Psoas muscle (tissue), 8 donors: ENCODE data around the gene ROR2. TPM values are rescaled to one million over a fixed set of nuclear protein-coding genes. Genes with fewer than 3 reads are reported as not detected.

Experiments
- ATAC-seq, 4 donors: fragments of 200-7000 bp; cut with Tn5 transposase; one replicate each; pipeline ENCODE4 v1.9.1; 2020; ENCODE audit warnings: moderate library complexity in 3 of 4, mild to moderate bottlenecking in 2 of 4
- DNase-seq, 2 donors: peaks; one replicate each; pipeline ENCODE4 v3.0.0-alpha.2; 2020
- H3K27ac ChIP-seq: fragments of 200-600 bp; one replicate; pipeline ENCODE4 v1.8.0; 2022
- H3K27me3 ChIP-seq, 3 donors: fragments of 200-600 bp in 1 of 3; one replicate each; pipeline versions ENCODE4 v1.6.1 to v1.8.0; 2013 to 2022; ENCODE audit warnings: low read length in 2 of 3, mild to moderate bottlenecking in 2 of 3, moderate library complexity in 1 of 3; ENCODE audit not compliant: insufficient read depth in 3 of 3
- H3K36me3 ChIP-seq, 2 donors: fragments of 200-600 bp in 1 of 2; one replicate each; pipeline versions ENCODE4 v1.6.1 to v1.8.0; 2013 to 2022; ENCODE audit warnings: low read depth in 1 of 2, mild to moderate bottlenecking in 1 of 2, moderate library complexity in 1 of 2; ENCODE audit not compliant: insufficient read depth in 1 of 2
- H3K4me1 ChIP-seq: fragments of 200-600 bp; one replicate; pipeline ENCODE4 v1.8.0; 2022
- H3K4me3 ChIP-seq: fragments of 200-600 bp; one replicate; pipeline ENCODE4 v1.8.0; 2022; ENCODE audit warnings: mild to moderate bottlenecking
- H3K9me3 ChIP-seq: fragments of 200-600 bp; one replicate; pipeline ENCODE4 v1.8.0; 2022
- WGBS, 3 donors: extraction: QIAGEN DNeasy Blood & Tissue Kit; methylation state at CpG; one replicate each; pipeline versions ENCODE4 v1.1.6 to v1.1.7; 2013; 5-methylcytosine and 5-hydroxymethylcytosine counted together
- intact Hi-C, 2 donors: fragments of 100-400 bp; cut with DNase I; formaldehyde crosslinking; loops; one replicate each; pipeline versions ENCODE4 v1.11.0 to v1.14.2; 2022
- polyA plus RNA-seq, 3 donors: library from polyadenylated mRNA; stranded (reverse); fragments of 200-250 nt; gene quantifications; one replicate each; pipeline ENCODE4 v1.2.3, GENCODE V29; 2013
- total RNA-seq, 4 donors: library from RNA; stranded (reverse); fragmentation: NEBNext Ultra II Directional in 2 of 4; extraction: Animal tissue kit (Norgen Biotek cat#: 25700) in 2 of 4; gene quantifications; one replicate each; pipeline versions ENCODE4 v1.2.1 to v1.2.4, GENCODE V29; 2021 to 2023
- TF ChIP-seq, protein P1 (sequence below): fragments of 200-600 bp; IDR thresholded peaks from one replicate; pipeline ENCODE4 v1.8.0; 2022; ENCODE audit warnings: antibody characterized with exemption
- donor health status: healthy with polysubstance abuse.
- donor health status: DM: no; HTN: no; CAD: no; lungs with moderate emphysema.
- donor health status: Bipolar disorder and iron deficiency.
- donor health status: healthy.
- donor health status: DM: yes; HTN: yes; CAD: no.
- donor health status: DM: no; HTN: no; CAD: no.
- donor health status: DM: no; HTN: no; CAD: no.
- donor health status: DM: yes; HTN: yes; CAD: no.

Gene ROR2
- total and polyA plus RNA-seq, 7 donors, result 0.05 to 0.52 (median 0.15) TPM

DNA sequence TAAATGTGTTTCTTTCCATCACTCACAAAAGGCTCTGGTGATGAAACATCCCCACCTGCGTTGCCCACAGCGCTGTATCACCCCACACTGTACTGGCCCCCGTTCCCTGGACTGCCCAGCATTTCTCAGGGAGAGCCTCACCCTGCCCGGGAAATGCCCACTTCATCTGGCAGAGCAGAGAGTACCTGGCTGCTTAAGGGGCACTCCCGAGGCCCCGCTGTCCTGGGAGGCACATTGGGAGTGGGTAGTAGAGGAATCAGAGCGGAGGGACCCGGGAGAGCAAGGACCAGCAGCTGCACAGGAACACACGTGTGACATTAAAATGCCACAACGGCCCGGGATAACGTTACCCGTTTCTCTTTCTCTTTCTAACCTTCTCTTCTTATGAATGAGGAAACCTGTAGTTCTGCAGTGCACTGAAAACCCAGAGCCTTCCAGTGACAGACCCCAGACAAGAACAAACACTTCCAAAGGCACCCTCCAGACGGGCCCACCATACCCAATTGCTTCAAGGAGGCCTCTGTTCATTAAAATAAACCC is 110.0 kb downstream of the ROR2 start:
- Histone ChIP-seq H3K4me1 (no peaks in the 10 kb centered on the region), H3K36me3 (no peaks in the 10 kb centered on the region), H3K4me3 (no peak overlapping the region), H3K9me3 (no peaks in the 10 kb centered on the region), H3K27me3 (peaks cover 0 to 26% (median 5%) of the 10 kb centered on the region in 3 donors), H3K27ac (no peak overlapping the region)
- 61 to 73% (median 62%) methylated on average over 14 of the region's 14 CpGs for WGBS, 3 donors
- intact Hi-C loops, result no loop called here
- ATAC-seq (no peak), DNase-seq (no peak)
- TF ChIP-seq, protein P1, sequence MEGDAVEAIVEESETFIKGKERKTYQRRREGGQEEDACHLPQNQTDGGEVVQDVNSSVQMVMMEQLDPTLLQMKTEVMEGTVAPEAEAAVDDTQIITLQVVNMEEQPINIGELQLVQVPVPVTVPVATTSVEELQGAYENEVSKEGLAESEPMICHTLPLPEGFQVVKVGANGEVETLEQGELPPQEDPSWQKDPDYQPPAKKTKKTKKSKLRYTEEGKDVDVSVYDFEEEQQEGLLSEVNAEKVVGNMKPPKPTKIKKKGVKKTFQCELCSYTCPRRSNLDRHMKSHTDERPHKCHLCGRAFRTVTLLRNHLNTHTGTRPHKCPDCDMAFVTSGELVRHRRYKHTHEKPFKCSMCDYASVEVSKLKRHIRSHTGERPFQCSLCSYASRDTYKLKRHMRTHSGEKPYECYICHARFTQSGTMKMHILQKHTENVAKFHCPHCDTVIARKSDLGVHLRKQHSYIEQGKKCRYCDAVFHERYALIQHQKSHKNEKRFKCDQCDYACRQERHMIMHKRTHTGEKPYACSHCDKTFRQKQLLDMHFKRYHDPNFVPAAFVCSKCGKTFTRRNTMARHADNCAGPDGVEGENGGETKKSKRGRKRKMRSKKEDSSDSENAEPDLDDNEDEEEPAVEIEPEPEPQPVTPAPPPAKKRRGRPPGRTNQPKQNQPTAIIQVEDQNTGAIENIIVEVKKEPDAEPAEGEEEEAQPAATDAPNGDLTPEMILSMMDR, result no peak

- intact Hi-C loops, result no loop called here
- TF ChIP-seq, protein P1, result no peak
- Histone ChIP-seq H3K4me3 (peak overlapping the region; percentile 25), H3K9me3 (no peaks in the 10 kb centered on the region), H3K4me1 (no peaks in the 10 kb centered on the region), H3K36me3 (no peaks in the 10 kb centered on the region), H3K27ac (no peak overlapping the region), H3K27me3 (peaks cover 0 to 27% (median 8%) of the 10 kb centered on the region in 3 donors)
- peak in 1 of 4 donors; percentile 86 for ATAC-seq
- WGBS, 3 donors, result 35 to 51% (median 50%) methylated on average over 21 of the region's 21 CpGs
- DNase-seq, result peak in 1 of 2 donors; percentile 69
Measured at GRCh38 chr9:91837981-91838731, 111.9 kb downstream of the ROR2 start.

- ATAC-seq (no peak), DNase-seq (no peak)
- intact Hi-C loops, result no loop called here
- H3K27ac ChIP-seq, result no peak overlapping the region
- H3K36me3 ChIP-seq, result no peaks in the 10 kb centered on the region
- H3K9me3 ChIP-seq, result no peaks in the 10 kb centered on the region
- no peaks in the 10 kb centered on the region for H3K4me1 ChIP-seq
- H3K4me3 ChIP-seq, result no peak overlapping the region
- WGBS, 3 donors, result 67 to 73% (median 71%) methylated on average over 7 of the region's 7 CpGs
- peaks cover 0 to 23% (median 8%) of the 10 kb centered on the region in 3 donors for H3K27me3 ChIP-seq
- TF ChIP-seq, protein P1, result no peak
Measured at GRCh38 chr9:91836515-91836914, 113.5 kb downstream of the ROR2 start.

DNA sequence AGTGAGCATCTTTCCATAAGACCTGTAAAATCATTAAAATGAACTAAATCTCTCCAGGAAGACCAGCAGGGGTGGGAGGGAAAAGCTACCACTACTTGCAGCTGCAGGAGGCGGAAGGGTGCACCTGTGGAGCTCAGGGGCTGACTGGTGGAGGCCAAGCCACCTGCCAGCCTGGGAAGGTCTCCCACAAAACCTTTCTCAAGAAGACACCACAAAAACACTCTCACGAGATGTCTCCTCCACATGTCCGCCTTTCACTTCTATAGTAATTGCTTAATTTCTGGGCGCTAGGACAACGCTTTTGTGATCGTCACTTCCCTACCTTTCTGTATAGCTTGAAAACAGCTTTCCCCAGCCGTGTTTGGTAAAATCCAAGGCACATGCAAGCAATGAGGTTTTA is 114.4 kb downstream of the ROR2 start:
- Histone ChIP-seq H3K4me1 (no peaks in the 10 kb centered on the region), H3K9me3 (no peaks in the 10 kb centered on the region), H3K4me3 (no peak overlapping the region), H3K27me3 (peaks cover 0 to 23% (median 8%) of the 10 kb centered on the region in 3 donors), H3K36me3 (no peaks in the 10 kb centered on the region), H3K27ac (no peak overlapping the region)
- TF ChIP-seq, protein P1, result no peak
- ATAC-seq (no peak), DNase-seq (no peak)
- intact Hi-C loops, result no loop called here
- 87 to 95% (median 88%) methylated on average over 7 of the region's 7 CpGs for WGBS, 3 donors
